ENCODE data around the gene ALDOA.

ALDOA gene

DNA sequence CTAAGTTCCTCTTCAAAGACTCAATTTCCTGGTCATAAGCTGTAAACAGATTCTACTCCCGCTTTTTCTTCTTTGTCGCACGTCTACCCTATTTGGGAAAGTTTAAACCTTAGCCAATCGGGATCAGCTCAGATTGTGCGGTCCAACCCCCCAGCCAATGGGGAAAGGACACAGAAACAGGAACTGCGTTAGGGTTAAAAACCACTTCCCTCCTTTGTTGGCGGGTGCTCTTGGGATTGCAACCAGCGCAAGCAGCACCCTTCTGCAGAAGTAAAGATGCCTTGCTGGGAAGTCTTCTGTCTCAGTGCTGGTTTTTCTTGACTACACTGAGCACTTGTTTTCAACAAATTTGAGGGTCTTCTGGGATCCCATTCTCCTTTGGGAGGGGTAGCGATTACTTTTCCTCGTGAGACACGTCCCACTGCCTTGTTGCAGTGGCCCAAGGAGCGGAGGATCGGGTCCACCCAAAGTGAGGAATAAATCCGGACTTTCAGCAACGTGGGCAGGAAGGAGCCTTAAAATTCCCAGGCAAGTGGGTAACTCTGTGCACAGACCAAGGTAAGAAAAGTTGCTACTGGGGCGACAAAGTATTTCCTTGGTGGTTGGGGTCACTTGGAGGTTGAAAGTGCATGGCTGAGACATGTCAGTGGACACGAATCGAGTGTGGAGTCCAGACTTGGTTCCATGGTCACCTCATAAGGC lies 31.5 kb downstream of the ALDOA start:
- ChIA-PET CTCF (interaction anchor here (0.9 kb wide), 1 partner anchor 15 kb away, joined by 3 read pairs; no protein-coding TSS in a partner anchor), POLR2A (no interaction called here)
- no peak for TF ChIP-seq CTCF (IDR thresholded peaks at IDR 0.05; ENCODE audit: control extremely low read depth, extremely low read depth, low read depth, missing control alignments)
- no peak for DNase-seq (ENCODE audit: extremely low spot score)

GRCh38 chr16:30104090-30104489 lies 38.5 kb downstream of the ALDOA start:
- DNase-seq (ENCODE audit: extremely low spot score), result no peak
- ChIA-PET CTCF (interaction anchor here (3.7 to 3.9 kb wide), 2 partner anchors 8 to 12 kb away, joined by 24 to 26 read pairs; partner anchors contain the start of genes GDPD3 and TBX6), POLR2A (no interaction called here)
- no peak for TF ChIP-seq CTCF (IDR thresholded peaks at IDR 0.05; ENCODE audit: control extremely low read depth, extremely low read depth, low read depth, missing control alignments)

- ChIA-PET CTCF (interaction anchor here (3.7 to 3.9 kb wide), 2 partner anchors 8 to 12 kb away, joined by 24 to 26 read pairs; partner anchors contain the start of genes GDPD3 and TBX6), POLR2A (no interaction called here)
- no peak for DNase-seq (ENCODE audit: extremely low spot score)
- no peak for TF ChIP-seq CTCF (IDR thresholded peaks at IDR 0.05; ENCODE audit: control extremely low read depth, extremely low read depth, low read depth, missing control alignments)
These were observed 38.9 kb downstream of the ALDOA start for GRCh38 chr16:30104492-30104891.

DNA sequence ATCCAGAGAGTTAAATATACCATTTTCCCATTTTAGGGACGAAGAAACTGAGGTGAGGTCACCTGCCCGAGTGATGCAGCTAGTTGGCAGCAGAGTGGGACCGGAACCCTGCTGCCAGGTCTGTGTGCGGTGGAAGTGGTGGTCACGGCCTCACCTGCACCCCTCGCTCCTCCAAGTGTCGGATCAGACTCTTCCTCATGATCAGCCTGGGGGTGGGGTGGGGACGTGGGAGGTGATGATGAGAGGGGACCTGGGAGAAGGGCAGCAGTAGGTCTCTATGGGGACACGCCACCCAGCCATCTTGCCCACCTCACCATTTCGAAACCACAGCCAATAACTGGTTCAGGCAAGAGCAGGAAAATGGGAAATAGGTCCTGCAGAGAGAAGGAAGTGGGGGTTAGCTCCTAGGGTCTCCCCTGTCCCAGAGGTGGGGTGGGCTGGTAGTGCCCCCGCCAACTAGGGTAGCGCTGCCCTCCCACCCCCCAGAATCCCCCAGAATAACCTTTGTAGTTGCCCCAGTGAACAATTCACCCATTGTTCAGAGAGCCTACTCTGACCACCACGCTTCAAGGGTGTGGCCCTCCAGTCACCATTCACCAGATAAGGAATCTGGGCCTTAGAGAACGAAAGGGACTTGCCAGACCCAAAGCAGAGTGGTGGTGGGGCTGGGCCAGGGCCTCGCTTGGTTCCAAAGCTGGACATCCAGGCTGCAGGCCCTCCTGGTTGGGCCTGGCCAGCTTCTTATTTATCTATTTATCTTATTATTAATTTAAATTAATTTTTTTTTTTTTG lies 42.7 kb downstream of the ALDOA start:
- POLR2A ChIA-PET, result no interaction called here
- CTCF ChIA-PET, result no interaction called here
- TF ChIP-seq CTCF (IDR thresholded peaks at IDR 0.05; ENCODE audit: control extremely low read depth, extremely low read depth, low read depth, missing control alignments), result no peak
- DNase-seq (ENCODE audit: extremely low spot score), result no peak

DNA sequence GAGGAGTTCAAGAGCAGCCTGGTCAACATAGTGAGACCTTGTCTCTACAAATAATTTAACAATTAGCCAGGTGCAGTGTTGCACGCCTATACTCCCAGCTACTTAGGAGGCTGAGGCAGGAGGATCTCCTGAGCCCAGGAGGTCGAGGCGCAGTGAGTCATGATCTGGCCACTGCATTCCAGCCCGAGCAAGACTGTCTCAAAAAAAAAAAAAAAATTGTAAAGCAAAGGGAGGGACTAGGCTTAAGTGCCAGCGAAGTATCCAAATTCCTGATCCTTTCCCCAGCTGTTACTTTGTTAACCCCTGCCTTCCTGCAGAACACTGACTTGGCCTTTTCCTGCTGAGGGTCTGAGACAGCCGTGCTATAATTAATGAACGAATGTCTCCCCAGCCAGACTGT lies 45.1 kb downstream of the ALDOA start:
- ChIA-PET POLR2A (no interaction called here), CTCF (interaction anchor here (0.8 to 4.3 kb wide), 3 partner anchors 7 to 19 kb away, joined by 3 to 26 read pairs (median 12); partner anchors contain the start of gene TBX6)
- no peak for TF ChIP-seq CTCF (IDR thresholded peaks at IDR 0.05; ENCODE audit: control extremely low read depth, extremely low read depth, low read depth, missing control alignments)
- no peak for DNase-seq (ENCODE audit: extremely low spot score)

DNA sequence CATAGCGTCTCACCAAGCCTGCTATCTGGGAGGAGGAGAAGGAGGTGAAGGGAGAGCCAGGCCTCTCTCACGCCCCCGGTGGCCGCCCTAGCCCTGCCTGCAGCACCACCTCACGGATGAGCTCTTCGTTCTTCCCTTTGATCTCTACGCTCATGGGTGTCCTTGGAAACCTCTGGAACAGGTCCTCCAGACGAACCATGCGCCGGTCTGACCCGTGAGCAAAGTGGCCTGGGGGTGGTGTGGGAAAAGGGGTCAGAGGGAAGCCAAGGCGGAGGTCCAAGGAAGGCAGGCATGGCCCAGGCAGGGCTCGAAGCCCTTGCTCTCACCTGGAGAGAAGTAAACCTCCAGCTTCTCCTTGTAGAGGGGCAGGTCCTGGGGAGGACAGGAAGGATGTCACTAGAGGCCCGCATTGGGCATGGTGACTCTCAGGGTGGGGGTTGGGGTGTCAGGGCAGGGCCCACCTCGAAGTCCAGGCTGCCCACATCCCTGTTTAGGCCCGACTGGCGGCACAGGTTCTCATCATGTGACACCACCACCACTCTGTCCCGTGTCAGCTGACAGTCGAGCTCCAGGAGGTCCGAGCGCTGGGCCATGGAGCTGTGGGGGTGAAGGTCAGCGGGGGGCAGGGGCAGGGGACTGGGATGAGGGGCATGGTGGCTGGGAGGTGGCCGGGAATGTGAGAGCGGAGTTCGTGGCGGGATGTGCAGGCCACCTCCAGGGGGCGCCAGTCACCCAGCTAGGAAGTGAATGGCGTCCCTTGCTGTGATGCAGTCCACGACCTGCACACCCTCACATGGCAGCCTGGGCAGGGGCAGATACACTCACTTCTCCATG lies 46.9 kb downstream of the ALDOA start:
- ChIA-PET CTCF (interaction anchor here (0.6 to 4.3 kb wide), 18 partner anchors 9 to 163 kb away, joined by 3 to 29 read pairs (median 4); no protein-coding TSS in a partner anchor), POLR2A (no interaction called here)
- peak; percentile 80 for TF ChIP-seq CTCF (IDR thresholded peaks at IDR 0.05; ENCODE audit: control extremely low read depth, extremely low read depth, low read depth, missing control alignments)
- DNase-seq (ENCODE audit: extremely low spot score), result peak; percentile 86
